ENCODE data around the gene RAI1.

The RAI1 gene

DNA sequence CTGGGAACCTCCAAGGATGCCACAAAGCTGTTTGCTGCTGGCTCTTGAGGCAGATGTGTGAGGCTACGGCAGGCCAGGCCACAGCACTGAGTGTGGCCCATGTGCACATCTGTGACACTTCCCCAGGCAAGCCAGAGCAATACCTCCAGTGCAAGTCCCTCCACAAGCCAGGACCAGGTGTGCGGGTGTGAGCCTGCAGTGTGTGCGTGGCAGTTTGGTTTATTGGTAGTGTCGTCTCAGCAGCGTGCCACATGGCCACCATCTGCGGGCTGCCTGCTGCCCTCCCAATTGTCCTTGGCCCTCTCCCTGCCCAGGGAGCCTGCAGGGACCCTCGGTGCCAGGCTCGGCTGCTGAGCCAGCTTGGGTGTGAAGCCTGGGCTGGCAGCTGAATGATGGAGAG, 165.4 kb downstream of the RAI1 start:
- no peak for DNase-seq (ENCODE audit: extremely low spot score)
- TF ChIP-seq FOXA1 (IDR thresholded peaks at IDR 0.05) = no peak
- TF ChIP-seq L3MBTL2 (conservative IDR thresholded peaks at IDR 0.05) = no peak
- ChIA-PET POLR2A (interaction anchor here (14.1 kb wide), 1 partner anchor 9 kb away, joined by 196 read pairs; the partner anchor contains the start of gene SREBF1), CTCF (interaction anchor here (0.6 kb wide), 1 partner anchor 34 kb away, joined by 3 read pairs; no protein-coding TSS in a partner anchor)

DNA sequence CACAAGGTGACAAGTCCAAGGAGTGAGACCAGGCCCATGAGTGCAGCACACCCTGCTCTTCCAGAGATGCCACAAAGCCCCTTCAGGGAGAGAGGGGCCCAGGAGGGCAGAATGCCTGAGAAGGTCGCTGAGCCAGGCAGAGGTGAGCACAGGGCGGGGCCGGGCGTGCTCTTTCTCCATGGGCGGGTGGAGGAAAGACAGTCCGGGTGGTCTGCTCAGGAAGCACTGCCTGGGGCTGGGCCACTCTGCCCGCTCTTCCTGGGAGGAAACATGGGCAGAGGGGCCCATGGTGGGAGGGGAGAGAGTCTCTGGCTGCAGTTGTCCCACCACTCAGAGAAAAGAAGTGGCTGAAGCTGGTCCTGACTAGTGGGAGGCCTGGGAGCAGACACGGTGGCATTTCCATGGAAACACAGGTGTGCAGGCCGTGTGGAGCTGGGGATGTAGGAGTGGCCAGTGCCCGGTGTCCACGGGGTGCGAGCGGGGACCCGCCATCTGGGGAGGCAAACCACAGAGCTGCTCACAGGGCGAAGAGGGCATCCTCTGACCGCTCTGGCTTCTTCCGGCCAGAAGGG, 165.9 kb downstream of the RAI1 start:
- ChIA-PET CTCF (interaction anchor here (3.1 kb wide), 1 partner anchor 13 kb away, joined by 8 read pairs; no protein-coding TSS in a partner anchor), POLR2A (interaction anchor here (14.1 kb wide), 1 partner anchor 10 kb away, joined by 196 read pairs; the partner anchor contains the start of gene SREBF1)
- DNase-seq (ENCODE audit: extremely low spot score) = no peak
- TF ChIP-seq CTBP1 (IDR thresholded peaks at IDR 0.05; ENCODE audit: borderline replicate concordance) = no peak
- no peak for TF ChIP-seq FOXA1 (IDR thresholded peaks at IDR 0.05)
- TF ChIP-seq ZNF384 (IDR thresholded peaks at IDR 0.05) = no peak
- TF ChIP-seq L3MBTL2 (conservative IDR thresholded peaks at IDR 0.05) = no peak
- no peak for TF ChIP-seq BHLHE40 (IDR thresholded peaks at IDR 0.05; ENCODE audit: borderline replicate concordance)
- no peak for TF ChIP-seq FOXK2 (IDR thresholded peaks at IDR 0.05)
- no peak for TF ChIP-seq ARNT (IDR thresholded peaks at IDR 0.05)
- no peak for TF ChIP-seq ELF4 (IDR thresholded peaks at IDR 0.05)
- TF ChIP-seq NFRKB (IDR thresholded peaks at IDR 0.05) = no peak
- no peak for TF ChIP-seq SUZ12 (IDR thresholded peaks at IDR 0.05)
- TF ChIP-seq, protein P1, sequence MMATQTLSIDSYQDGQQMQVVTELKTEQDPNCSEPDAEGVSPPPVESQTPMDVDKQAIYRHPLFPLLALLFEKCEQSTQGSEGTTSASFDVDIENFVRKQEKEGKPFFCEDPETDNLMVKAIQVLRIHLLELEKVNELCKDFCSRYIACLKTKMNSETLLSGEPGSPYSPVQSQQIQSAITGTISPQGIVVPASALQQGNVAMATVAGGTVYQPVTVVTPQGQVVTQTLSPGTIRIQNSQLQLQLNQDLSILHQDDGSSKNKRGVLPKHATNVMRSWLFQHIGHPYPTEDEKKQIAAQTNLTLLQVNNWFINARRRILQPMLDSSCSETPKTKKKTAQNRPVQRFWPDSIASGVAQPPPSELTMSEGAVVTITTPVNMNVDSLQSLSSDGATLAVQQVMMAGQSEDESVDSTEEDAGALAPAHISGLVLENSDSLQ (IDR thresholded peaks at IDR 0.05) = no peak

DNA sequence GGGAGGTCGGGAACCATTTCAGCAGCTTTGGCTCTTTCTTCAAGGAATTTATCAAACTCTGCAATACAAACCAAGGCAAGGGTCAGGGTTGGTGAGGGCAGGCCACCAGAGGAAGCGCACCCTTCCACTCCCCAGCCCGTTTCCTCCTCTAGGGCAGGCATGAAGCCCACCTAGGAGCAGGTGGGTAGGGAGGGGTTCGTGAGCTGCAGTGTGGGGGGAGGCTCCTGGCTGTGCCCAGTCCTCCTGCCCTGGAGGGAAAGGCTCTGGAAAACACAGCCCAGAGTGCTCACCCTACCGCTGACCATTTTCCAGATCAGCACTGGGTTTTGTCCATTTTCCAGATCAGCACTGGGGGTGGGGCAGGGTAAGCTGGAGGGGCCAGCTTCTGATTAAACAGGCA, 166.5 kb downstream of the RAI1 start:
- ChIA-PET CTCF (interaction anchor here (0.6 to 3.1 kb wide), 2 partner anchors 12 to 191 kb away, joined by 3 to 8 read pairs; partner anchors contain the start of genes ATPAF2 and GID4), POLR2A (interaction anchor here (14.1 kb wide), 1 partner anchor 10 kb away, joined by 196 read pairs; the partner anchor contains the start of gene SREBF1)
- TF ChIP-seq HDGF (IDR thresholded peaks at IDR 0.05; ENCODE audit: borderline replicate concordance) (no peak), ARNT (IDR thresholded peaks at IDR 0.05) (no peak), SP1 (IDR thresholded peaks at IDR 0.05) (no peak), L3MBTL2 (conservative IDR thresholded peaks at IDR 0.05) (no peak), LEF1 (IDR thresholded peaks at IDR 0.05; ENCODE audit: borderline replicate concordance) (no peak), CTBP1 (IDR thresholded peaks at IDR 0.05; ENCODE audit: borderline replicate concordance) (no peak), ZNF384 (IDR thresholded peaks at IDR 0.05) (no peak)
- no peak for DNase-seq (ENCODE audit: extremely low spot score)

DNA sequence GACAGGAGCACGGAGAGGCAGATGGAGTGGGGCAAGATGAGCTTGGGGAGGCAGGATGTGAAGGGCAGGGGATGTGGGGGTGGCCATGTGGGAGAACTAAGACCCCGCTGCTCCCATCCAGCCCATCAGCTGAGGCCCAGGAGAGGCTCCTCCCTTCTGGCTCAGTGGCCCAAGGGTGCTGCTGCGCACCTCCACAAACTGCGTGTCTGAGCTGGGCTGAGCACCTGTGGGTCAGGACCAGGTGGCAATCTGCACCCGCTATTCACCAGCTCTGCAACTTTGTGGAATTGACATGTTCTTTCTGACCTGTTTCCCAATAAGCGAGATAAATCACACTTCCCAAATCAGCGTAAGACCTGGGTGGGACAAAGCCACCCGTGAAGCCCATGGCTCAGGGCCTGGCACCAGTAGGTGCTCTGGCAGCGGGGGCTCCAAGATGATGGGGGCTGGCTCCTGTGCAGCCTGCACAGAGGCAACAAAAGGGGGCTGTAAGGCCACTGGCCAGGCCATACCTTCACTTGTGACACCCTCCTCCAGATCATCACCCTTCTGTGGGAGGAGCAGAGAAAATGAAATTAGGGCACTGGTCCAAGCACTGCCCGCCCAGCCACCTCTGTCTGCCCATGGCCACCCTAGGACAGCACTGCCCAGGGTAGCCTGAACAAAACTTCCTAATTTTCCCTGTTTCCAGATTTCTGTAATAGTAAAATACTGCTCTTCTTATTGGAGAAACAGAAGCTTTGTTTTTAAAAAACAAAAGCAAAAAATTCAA, 167.2 kb downstream of the RAI1 start:
- no peak for DNase-seq (ENCODE audit: extremely low spot score)
- ChIA-PET CTCF (interaction anchor here (0.5 to 3.1 kb wide), 3 partner anchors 12 to 190 kb away, joined by 3 to 8 read pairs (median 3); partner anchors contain the start of genes ATPAF2 and GID4), POLR2A (interaction anchor here (1.6 to 14.1 kb wide), 3 partner anchors 11 to 30 kb away, joined by 3 to 196 read pairs (median 5); partner anchors contain the start of gene SREBF1)
- no peak for TF ChIP-seq ELF4 (IDR thresholded peaks at IDR 0.05)
- no peak for TF ChIP-seq FOXM1 (IDR thresholded peaks at IDR 0.05; ENCODE audit: borderline replicate concordance)
- TF ChIP-seq BHLHE40 (IDR thresholded peaks at IDR 0.05; ENCODE audit: borderline replicate concordance) = no peak
- TF ChIP-seq HDGF (IDR thresholded peaks at IDR 0.05; ENCODE audit: borderline replicate concordance) = no peak
- TF ChIP-seq FOXA1 (IDR thresholded peaks at IDR 0.05) = no peak
- no peak for TF ChIP-seq ARNT (IDR thresholded peaks at IDR 0.05)
- TF ChIP-seq SUZ12 (IDR thresholded peaks at IDR 0.05) = no peak
- TF ChIP-seq NFRKB (IDR thresholded peaks at IDR 0.05) = no peak
- no peak for TF ChIP-seq TARDBP (IDR thresholded peaks at IDR 0.05)
- no peak for TF ChIP-seq FOXK2 (IDR thresholded peaks at IDR 0.05)
- no peak for TF ChIP-seq LEF1 (IDR thresholded peaks at IDR 0.05; ENCODE audit: borderline replicate concordance)
- TF ChIP-seq, protein P1 (IDR thresholded peaks at IDR 0.05) = no peak
- TF ChIP-seq CTBP1 (IDR thresholded peaks at IDR 0.05; ENCODE audit: borderline replicate concordance) = no peak
- no peak for TF ChIP-seq SP1 (IDR thresholded peaks at IDR 0.05)
- no peak for TF ChIP-seq ZNF384 (IDR thresholded peaks at IDR 0.05)
- TF ChIP-seq L3MBTL2 (conservative IDR thresholded peaks at IDR 0.05) = no peak

DNA sequence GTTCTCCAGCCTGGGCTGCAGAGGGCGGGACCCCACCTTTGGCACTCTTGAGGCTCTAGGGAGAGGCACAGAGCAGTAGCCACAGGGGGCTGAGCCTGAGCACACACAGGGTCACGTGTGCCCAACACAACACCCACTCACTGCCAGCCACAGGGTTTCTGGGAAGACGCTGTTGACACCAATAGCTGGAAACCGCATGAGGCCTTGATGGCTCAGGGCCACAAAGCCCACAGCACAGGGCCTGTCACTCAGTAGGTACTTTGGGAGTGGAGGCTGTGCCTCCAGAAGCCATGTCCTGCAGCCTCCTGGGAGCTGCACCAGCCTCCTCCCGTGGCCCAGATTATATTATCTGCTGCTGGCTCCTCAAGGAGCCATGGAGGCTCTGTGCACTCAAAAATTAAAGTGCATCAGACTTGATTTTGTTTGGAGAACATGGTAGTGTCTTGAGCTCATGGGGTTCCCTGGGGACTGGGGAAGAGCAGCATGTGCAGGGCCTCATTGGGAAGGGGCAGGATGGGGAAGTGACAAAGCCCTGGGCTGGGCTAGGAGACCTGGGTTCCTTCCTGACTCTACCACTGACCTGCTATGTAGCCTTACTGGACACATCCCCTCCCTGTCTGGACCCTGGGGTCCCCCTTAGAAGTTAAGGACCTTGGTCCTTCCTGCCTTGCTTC, 168.0 kb downstream of the RAI1 start:
- POLR2A ChIA-PET = interaction anchor here (1.0 to 14.1 kb wide), 4 partner anchors 12 to 35 kb away, joined by 3 to 196 read pairs (median 4); partner anchors contain the start of gene SREBF1

More for the DNA sequence above, 168.0 kb downstream of the RAI1 start:
- TF ChIP-seq HDGF (IDR thresholded peaks at IDR 0.05; ENCODE audit: borderline replicate concordance) (0 out of 2 replicates have a peak, but pooled peaks have one; percentile 69), LEF1 (IDR thresholded peaks at IDR 0.05; ENCODE audit: borderline replicate concordance) (no peak), SP1 (IDR thresholded peaks at IDR 0.05) (no peak), ELF4 (IDR thresholded peaks at IDR 0.05) (no peak), TARDBP (IDR thresholded peaks at IDR 0.05) (no peak), BHLHE40 (IDR thresholded peaks at IDR 0.05; ENCODE audit: borderline replicate concordance) (no peak), FOXM1 (IDR thresholded peaks at IDR 0.05; ENCODE audit: borderline replicate concordance) (no peak), ARNT (IDR thresholded peaks at IDR 0.05) (no peak), L3MBTL2 (conservative IDR thresholded peaks at IDR 0.05) (peak; percentile 38; the same call in 1 of the 2 replicates), NFRKB (IDR thresholded peaks at IDR 0.05) (no peak), SUZ12 (IDR thresholded peaks at IDR 0.05) (no peak), ZNF384 (IDR thresholded peaks at IDR 0.05) (no peak), FOXK2 (IDR thresholded peaks at IDR 0.05) (no peak), FOXA1 (IDR thresholded peaks at IDR 0.05) (no peak), CTBP1 (IDR thresholded peaks at IDR 0.05; ENCODE audit: borderline replicate concordance) (no peak)
- TF ChIP-seq, protein P1 (IDR thresholded peaks at IDR 0.05) = peak; percentile 90
- peak; percentile 35 for DNase-seq (ENCODE audit: extremely low spot score)
- CTCF ChIA-PET = interaction anchor here (0.5 to 3.1 kb wide), 2 partner anchors 11 to 165 kb away, joined by 3 to 8 read pairs; no protein-coding TSS in a partner anchor

All from HEK293T (cell line).